ENCODE measurements around the gene CYFIP2.

GRCh38 chr5:157225469-157226422 is 40.2 kb upstream of the CYFIP2 start:
- no peak for TF ChIP-seq EP300 (conservative IDR thresholded peaks at IDR 0.05; ENCODE audit: poor library complexity, severe bottlenecking)
- TF ChIP-seq POLR2AphosphoS5 (IDR thresholded peaks at IDR 0.05): no peak
- TF ChIP-seq SMC3 (conservative IDR thresholded peaks at IDR 0.05; ENCODE audit: poor library complexity): no peak
- TF ChIP-seq CTCF (IDR thresholded peaks at IDR 0.05; ENCODE audit: poor library complexity, severe bottlenecking): no peak
- TF ChIP-seq RAD21 (conservative IDR thresholded peaks at IDR 0.05): no peak
- no peak for TF ChIP-seq TAF1 (IDR thresholded peaks at IDR 0.05; ENCODE audit: low read depth)
- TF ChIP-seq REST (IDR thresholded peaks at IDR 0.05; ENCODE audit: borderline replicate concordance): no peak
